Measurements from ENCODE around the gene NCAN. TPM values are rescaled to one million over a fixed set of nuclear protein-coding genes. Genes with fewer than 3 reads are reported as not detected.

NCAN gene
- total RNA-seq, 4 donors from 2014 or later = not detected

- peaks cover 0 to 13% (median 8%) of the 10 kb centered on the region in 3 donors for H3K4me1 ChIP-seq
- H3K27me3 ChIP-seq = peaks cover 0 to 28% (median 0%) of the 10 kb centered on the region in 4 donors
- 89 to 95% methylated on average over 3 to 8 of the region's 8 CpGs for WGBS, 2 donors
- no peak for DNase-seq
- H3K27ac ChIP-seq = no peak overlapping the region
- no peaks in the 10 kb centered on the region for H3K9me3 ChIP-seq
- intact Hi-C loops (cut with DNase I) = no loop called here
- no peak for TF ChIP-seq POLR2A (IDR thresholded peaks at IDR 0.05)
- no peak overlapping the region for H3K4me3 ChIP-seq
- peaks cover 0 to 12% (median 0%) of the 10 kb centered on the region in 3 donors for H3K36me3 ChIP-seq
Measured at GRCh38 chr19:19270749-19271571, 59.2 kb downstream of the NCAN start.

- peaks cover 0 to 13% (median 8%) of the 10 kb centered on the region in 3 donors for H3K4me1 ChIP-seq
- 87 to 91% methylated on average over 7 to 8 of the region's 8 CpGs for WGBS, 2 donors
- peaks cover 0 to 28% (median 0%) of the 10 kb centered on the region in 4 donors for H3K27me3 ChIP-seq
- H3K4me3 ChIP-seq = no peak overlapping the region
- no peak for DNase-seq
- intact Hi-C loops (cut with DNase I) = no loop called here
- peaks cover 7 to 22% (median 10%) of the 10 kb centered on the region in 3 donors for H3K36me3 ChIP-seq
- H3K9me3 ChIP-seq = no peaks in the 10 kb centered on the region
- TF ChIP-seq CTCF (IDR thresholded peaks at IDR 0.05) = no peak
- no peak for TF ChIP-seq POLR2A (IDR thresholded peaks at IDR 0.05)
- H3K27ac ChIP-seq = no peak overlapping the region
Measured at GRCh38 chr19:19271828-19272599, 60.3 kb downstream of the NCAN start.

GRCh38 chr19:19274146-19274545 lies 62.4 kb downstream of the NCAN start:
- peaks cover 0 to 13% (median 8%) of the 10 kb centered on the region in 3 donors for H3K4me1 ChIP-seq
- TF ChIP-seq POLR2A (IDR thresholded peaks at IDR 0.05) (no peak), CTCF (IDR thresholded peaks at IDR 0.05) (no peak)
- DNase-seq = no peak
- H3K9me3 ChIP-seq = no peaks in the 10 kb centered on the region
- no peak overlapping the region for H3K27ac ChIP-seq
- intact Hi-C loops (cut with DNase I) = no loop called here
- H3K36me3 ChIP-seq = peaks cover 20 to 43% (median 25%) of the 10 kb centered on the region in 3 donors
- peaks cover 0 to 28% (median 0%) of the 10 kb centered on the region in 4 donors for H3K27me3 ChIP-seq
- H3K4me3 ChIP-seq = no peak overlapping the region
- WGBS, 2 donors = 63 to 72% methylated on average over 5 to 6 of the region's 8 CpGs

GRCh38 chr19:19274716-19275565 lies 63.2 kb downstream of the NCAN start:
- Histone ChIP-seq H3K27me3 (peaks cover 0 to 28% (median 0%) of the 10 kb centered on the region in 4 donors), H3K27ac (no peak overlapping the region), H3K36me3 (peaks cover 28 to 51% (median 33%) of the 10 kb centered on the region in 3 donors), H3K9me3 (no peaks in the 10 kb centered on the region), H3K4me3 (no peak overlapping the region), H3K4me1 (peaks cover 0 to 13% (median 8%) of the 10 kb centered on the region in 3 donors)
- intact Hi-C loops (cut with DNase I) = no loop called here
- no peak for DNase-seq
- TF ChIP-seq CTCF (IDR thresholded peaks at IDR 0.05) (no peak), POLR2A (IDR thresholded peaks at IDR 0.05) (no peak)
- 50 to 67% methylated on average over 1 of the region's 9 CpGs for WGBS, 2 donors

GRCh38 chr19:19276386-19276785 lies 64.6 kb downstream of the NCAN start:
- peaks cover 0 to 13% (median 8%) of the 10 kb centered on the region in 3 donors for H3K4me1 ChIP-seq
- TF ChIP-seq CTCF (IDR thresholded peaks at IDR 0.05) (no peak), POLR2A (IDR thresholded peaks at IDR 0.05) (no peak)
- no peak for DNase-seq
- peaks cover 0 to 28% (median 0%) of the 10 kb centered on the region in 4 donors for H3K27me3 ChIP-seq
- H3K9me3 ChIP-seq = no peaks in the 10 kb centered on the region
- H3K36me3 ChIP-seq = peaks cover 38 to 66% (median 39%) of the 10 kb centered on the region in 3 donors
- intact Hi-C loops (cut with DNase I) = no loop called here
- H3K27ac ChIP-seq = no peak overlapping the region
- 75 to 86% methylated on average over 5 to 6 of the region's 12 CpGs for WGBS, 2 donors
- no peak overlapping the region for H3K4me3 ChIP-seq

Measured in esophagus squamous epithelium (tissue), 5 donors.